CD4-positive, alpha-beta T cell (primary cell): ENCODE measurements around the gene FCRL3. TPM values are rescaled to one million over a fixed set of nuclear protein-coding genes. Genes with fewer than 3 reads are reported as not detected.

Experiments used
- ATAC-seq: fragments of 200-7000 bp; cut with Tn5 transposase; one replicate; pipeline ENCODE4 v1.10.0; 2022; ENCODE audit warnings: mild to moderate bottlenecking; ENCODE audit not compliant: poor library complexity
- CTCF ChIA-PET: fragments of 350-600 bp; sonication (Branson Sonifier 250); formaldehyde crosslinking; loops from one replicate; lab custom pipeline; 2021; ENCODE audit warnings: antibody characterized with exemption, inconsistent platforms; lab: Charles Lee
- POLR2A ChIA-PET: fragments of 350-600 bp; sonication (Branson Sonifier 250); formaldehyde crosslinking; loops from one replicate; lab custom pipeline; 2021; ENCODE audit warnings: antibody characterized with exemption, inconsistent platforms; lab: Charles Lee
- DNase-seq, 14 experiments: peaks; one replicate each; pipeline ENCODE4 v3.0.0-alpha.2; 2013 to 2020; ENCODE audit warnings: mixed read lengths in 2 of 14
- H3K27ac ChIP-seq, 2 donors: one replicate each; pipeline versions ENCODE4 v1.5.1 to v1.7.0; 2013; ENCODE audit warnings: low read length in 2 of 2, low read depth in 1 of 2, mild to moderate bottlenecking in 1 of 2
- H3K27me3 ChIP-seq, 2 experiments: 1 replicate in 1 of 2; 2 replicates in 1 of 2; pipeline versions ENCODE4 v1.6.1 to v1.7.0; 2013; ENCODE audit warnings: low read length in 2 of 2, control low read depth in 1 of 2, mild to moderate bottlenecking in 1 of 2, moderate library complexity in 1 of 2; ENCODE audit not compliant: insufficient read depth in 2 of 2, control insufficient read depth in 1 of 2
- H3K36me3 ChIP-seq: one replicate; pipeline ENCODE4 v1.6.1; 2013; ENCODE audit warnings: low read length, control low read depth; ENCODE audit not compliant: insufficient read depth
- H3K4me1 ChIP-seq: one replicate; pipeline ENCODE4 v1.6.1; 2013; ENCODE audit warnings: low read length, control low read depth; ENCODE audit not compliant: insufficient read depth
- H3K4me3 ChIP-seq: one replicate; pipeline ENCODE4 v1.5.1; 2013; ENCODE audit warnings: mild to moderate bottlenecking, low read length, moderate library complexity
- H3K9me3 ChIP-seq, 2 experiments: 1 replicate in 1 of 2; 2 replicates in 1 of 2; pipeline versions ENCODE4 v1.6.1 to v1.7.0; 2013; ENCODE audit warnings: low read length in 2 of 2, mild to moderate bottlenecking in 2 of 2, control low read depth in 1 of 2, moderate library complexity in 1 of 2; ENCODE audit not compliant: control insufficient read depth in 1 of 2, insufficient read depth in 1 of 2
- H3K27ac Mint-ChIP-seq: one replicate; pipeline ENCODE4 v1.8.0; 2020; ENCODE audit warnings: mixed read lengths
- H3K27me3 Mint-ChIP-seq: one replicate; pipeline ENCODE4 v1.8.0; 2021; ENCODE audit warnings: mixed read lengths
- H3K36me3 Mint-ChIP-seq: one replicate; pipeline ENCODE4 v1.8.0; 2021; ENCODE audit warnings: low read depth, mixed read lengths
- H3K4me1 Mint-ChIP-seq: one replicate; pipeline ENCODE4 v1.8.0; 2021; ENCODE audit warnings: low read depth, mixed read lengths
- H3K4me3 Mint-ChIP-seq: one replicate; pipeline ENCODE4 v1.8.0; 2020; ENCODE audit warnings: mild to moderate bottlenecking, mixed read lengths
- H3K9me3 Mint-ChIP-seq: one replicate; pipeline ENCODE4 v1.8.0; 2020; ENCODE audit warnings: mixed read lengths
- intact Hi-C, 2 experiments: fragments of 100-400 bp; cut with DNase I in 1 of 2; cut with micrococcal nuclease in 1 of 2; formaldehyde crosslinking; loops; one replicate each; pipeline versions ENCODE4 v1.15.1 to v1.9.0; 2023 to 2025; cut with DNase I, micrococcal nuclease
- total RNA-seq, 174 experiments: library from RNA in 2 of 174; stranded (reverse) in 2 of 174; gene quantifications; one replicate each; pipeline ENCODE4 v1.2.3 and lab custom pipeline; 2021 to 2026
- TF ChIP-seq, protein P1 (sequence below): fragments of 200-600 bp; IDR thresholded peaks from one replicate; pipeline ENCODE4 v1.8.0; 2022; ENCODE audit warnings: antibody characterized with exemption, mild to moderate bottlenecking

FCRL3 gene
- total RNA-seq, 2 experiments from 2014 or later: 0.99 to 1.1 TPM

DNA sequence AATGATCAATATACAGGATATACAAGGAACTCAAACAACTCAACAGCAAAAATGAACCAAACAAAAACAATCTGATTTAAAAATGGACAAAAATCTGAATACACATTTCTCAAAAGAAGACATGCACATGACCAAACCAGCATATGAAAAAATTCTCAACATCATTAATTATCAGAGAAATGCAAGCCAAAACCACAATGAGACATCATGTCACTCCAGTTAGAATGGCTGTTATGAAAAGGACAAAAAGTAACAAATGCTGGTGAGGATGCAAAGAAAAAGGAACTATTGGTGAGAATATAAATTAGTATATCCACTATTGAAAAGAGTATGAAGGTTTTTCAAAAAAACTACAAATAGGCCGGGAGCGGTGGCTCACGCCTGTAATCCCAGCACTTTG lies 42.0 kb downstream of the FCRL3 start:
- no peaks in the 10 kb centered on the region for H3K9me3 Mint-ChIP-seq

DNA sequence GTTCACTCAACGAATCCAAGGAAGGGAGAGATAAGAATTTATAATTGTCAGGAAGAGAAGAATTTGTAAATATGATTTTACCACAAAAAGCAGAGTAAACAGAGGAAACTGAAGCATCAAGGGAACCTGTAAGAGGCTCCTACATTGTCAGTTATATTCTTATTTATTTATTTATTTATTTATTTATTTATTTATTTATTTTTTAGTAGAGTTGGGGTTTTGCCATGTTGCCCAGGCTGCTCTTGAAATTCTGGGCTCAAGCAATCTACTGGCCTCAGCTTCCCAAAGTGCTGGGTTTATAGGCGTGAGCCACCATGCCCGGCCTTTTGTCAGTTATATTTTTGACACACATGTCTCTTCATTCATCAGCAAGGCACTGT lies 47.1 kb downstream of the FCRL3 start:
- TF ChIP-seq, protein P1, sequence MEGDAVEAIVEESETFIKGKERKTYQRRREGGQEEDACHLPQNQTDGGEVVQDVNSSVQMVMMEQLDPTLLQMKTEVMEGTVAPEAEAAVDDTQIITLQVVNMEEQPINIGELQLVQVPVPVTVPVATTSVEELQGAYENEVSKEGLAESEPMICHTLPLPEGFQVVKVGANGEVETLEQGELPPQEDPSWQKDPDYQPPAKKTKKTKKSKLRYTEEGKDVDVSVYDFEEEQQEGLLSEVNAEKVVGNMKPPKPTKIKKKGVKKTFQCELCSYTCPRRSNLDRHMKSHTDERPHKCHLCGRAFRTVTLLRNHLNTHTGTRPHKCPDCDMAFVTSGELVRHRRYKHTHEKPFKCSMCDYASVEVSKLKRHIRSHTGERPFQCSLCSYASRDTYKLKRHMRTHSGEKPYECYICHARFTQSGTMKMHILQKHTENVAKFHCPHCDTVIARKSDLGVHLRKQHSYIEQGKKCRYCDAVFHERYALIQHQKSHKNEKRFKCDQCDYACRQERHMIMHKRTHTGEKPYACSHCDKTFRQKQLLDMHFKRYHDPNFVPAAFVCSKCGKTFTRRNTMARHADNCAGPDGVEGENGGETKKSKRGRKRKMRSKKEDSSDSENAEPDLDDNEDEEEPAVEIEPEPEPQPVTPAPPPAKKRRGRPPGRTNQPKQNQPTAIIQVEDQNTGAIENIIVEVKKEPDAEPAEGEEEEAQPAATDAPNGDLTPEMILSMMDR: no peak
- no peak overlapping the region for H3K4me3 Mint-ChIP-seq
- no peaks in the 10 kb centered on the region for H3K9me3 Mint-ChIP-seq
- no peaks in the 10 kb centered on the region for H3K36me3 ChIP-seq
- H3K27me3 Mint-ChIP-seq: peaks cover 27% of the 10 kb centered on the region
- H3K9me3 ChIP-seq: no peaks in the 10 kb centered on the region
- intact Hi-C loops: no loop called here
- H3K4me1 Mint-ChIP-seq: peaks cover 7% of the 10 kb centered on the region
- H3K4me1 ChIP-seq: no peaks in the 10 kb centered on the region
- no peak overlapping the region for H3K27ac Mint-ChIP-seq
- no peak overlapping the region for H3K4me3 ChIP-seq
- no peaks in the 10 kb centered on the region for H3K27me3 ChIP-seq
- ChIA-PET POLR2A (no interaction called here), CTCF (no interaction called here)
- ATAC-seq (no peak), DNase-seq (no peak)
- no peak overlapping the region for H3K27ac ChIP-seq
- H3K36me3 Mint-ChIP-seq: no peaks in the 10 kb centered on the region

More for the DNA sequence above, 42.0 kb downstream of the FCRL3 start:
- Histone ChIP-seq H3K4me1 (no peaks in the 10 kb centered on the region), H3K27ac (no peak overlapping the region), H3K4me3 (no peak overlapping the region), H3K36me3 (no peaks in the 10 kb centered on the region), H3K27me3 (no peaks in the 10 kb centered on the region), H3K9me3 (no peaks in the 10 kb centered on the region)
- H3K27ac Mint-ChIP-seq: no peak overlapping the region
- DNase-seq (no peak), ATAC-seq (no peak)
- no peak overlapping the region for H3K4me3 Mint-ChIP-seq
- H3K36me3 Mint-ChIP-seq: no peaks in the 10 kb centered on the region
- TF ChIP-seq, protein P1: no peak
- POLR2A ChIA-PET: no interaction called here
- CTCF ChIA-PET: no interaction called here
- peaks cover 7% of the 10 kb centered on the region for H3K27me3 Mint-ChIP-seq
- intact Hi-C loops: no loop called here
- H3K4me1 Mint-ChIP-seq: no peaks in the 10 kb centered on the region

DNA sequence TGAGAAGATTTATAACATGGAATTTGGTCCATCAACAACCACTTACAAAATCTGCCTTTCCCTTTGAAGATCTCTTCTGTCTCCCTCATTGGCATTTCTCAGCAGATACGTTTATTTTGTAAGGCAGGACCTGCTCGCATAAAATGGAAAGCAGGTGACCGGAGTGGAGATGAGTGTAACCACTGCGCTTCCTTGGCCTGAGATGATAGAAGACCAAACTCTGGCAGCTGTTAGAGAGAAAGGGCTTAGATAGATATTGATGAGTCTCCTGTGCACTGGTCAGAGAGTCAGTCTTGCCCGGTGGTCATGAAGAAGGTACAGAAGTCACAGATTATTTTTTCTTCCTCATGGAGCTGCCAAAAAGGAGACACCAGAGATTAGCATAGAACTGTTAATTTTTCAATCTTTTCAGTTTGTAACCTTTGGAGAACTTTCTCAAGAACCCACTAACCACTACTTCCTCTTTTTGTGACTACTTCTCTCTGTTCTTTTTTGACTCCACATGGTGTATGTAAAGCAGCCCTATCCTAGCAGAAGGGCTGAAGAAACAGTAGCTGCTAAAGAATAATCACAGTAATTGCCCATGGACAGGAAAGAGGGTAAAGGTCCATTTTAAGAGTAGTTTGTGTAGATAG lies 47.6 kb downstream of the FCRL3 start:
- H3K36me3 ChIP-seq: no peaks in the 10 kb centered on the region
- H3K4me1 ChIP-seq: no peaks in the 10 kb centered on the region
- no peak for ATAC-seq
- ChIA-PET CTCF (no interaction called here), POLR2A (no interaction called here)
- Mint-ChIP-seq H3K27ac (no peak overlapping the region), H3K9me3 (no peaks in the 10 kb centered on the region), H3K27me3 (peaks cover 27% of the 10 kb centered on the region), H3K4me3 (no peak overlapping the region), H3K36me3 (no peaks in the 10 kb centered on the region), H3K4me1 (peaks cover 7% of the 10 kb centered on the region)
- no peaks in the 10 kb centered on the region for H3K27me3 ChIP-seq
- no peak overlapping the region for H3K4me3 ChIP-seq
- peak in 3 of 14 experiments; percentile 10 to 23 (median 23) for DNase-seq
- TF ChIP-seq, protein P1: no peak
- no peak overlapping the region for H3K27ac ChIP-seq
- intact Hi-C loops: no loop called here
- H3K9me3 ChIP-seq: no peaks in the 10 kb centered on the region
